ENCODE results near the gene REM2.
A peak's percentile ranks its signal among the peaks of the same experiment; 100 is the strongest.

Gene REM2

DNA sequence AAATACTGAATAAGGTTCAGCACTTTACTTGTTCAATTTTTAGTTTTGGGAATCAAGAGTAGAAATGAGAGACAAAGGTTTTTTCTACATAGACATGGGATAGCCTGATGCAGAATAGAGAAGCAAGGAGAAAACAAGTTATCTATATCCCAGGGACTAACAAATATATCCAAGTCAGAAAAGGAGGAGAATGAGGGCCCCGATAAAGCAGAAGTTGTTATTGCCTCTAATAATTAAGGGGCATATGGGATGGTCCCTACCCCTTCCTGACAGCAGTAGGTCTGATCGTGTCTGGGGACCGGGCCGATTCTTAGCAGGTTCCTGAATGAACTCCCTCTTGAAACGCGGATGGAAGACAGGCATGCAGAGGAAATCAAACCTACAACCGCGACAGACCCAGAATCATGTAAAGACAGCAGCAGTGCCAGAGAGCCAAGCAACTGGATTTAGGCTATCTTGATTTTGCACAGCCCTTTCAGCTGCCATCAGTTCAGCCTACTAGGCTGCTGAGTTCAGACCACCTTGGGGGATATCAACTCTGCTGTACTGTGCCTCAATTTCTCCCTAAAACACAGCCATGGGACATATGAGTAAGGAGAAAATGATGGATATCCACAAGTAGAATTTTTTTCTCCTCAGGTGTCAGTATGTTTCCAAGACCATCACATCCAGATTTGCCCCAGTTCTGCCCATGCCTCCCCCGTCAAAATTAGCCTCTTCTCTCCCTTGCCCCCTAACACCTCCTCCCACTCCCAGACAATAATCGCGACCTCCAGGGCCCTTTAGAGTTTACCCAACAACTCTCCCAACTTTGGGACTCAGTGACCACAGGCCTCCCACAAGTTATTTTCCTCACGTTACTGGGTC, 45.4 kb downstream of the REM2 start:
- peak overlapping the region; percentile 99 for H3K4me3 ChIP-seq (ENCODE audit: low read length)
- no peak for TF ChIP-seq CTCF (IDR thresholded peaks at IDR 0.05; ENCODE audit: low read depth, low read length, poor library complexity, severe bottlenecking)
- TF ChIP-seq EZH2phosphoT487 (IDR thresholded peaks at IDR 0.05; ENCODE audit: borderline replicate concordance, low read length), result no peak
- H3K9me2 ChIP-seq (replicated peaks; ENCODE audit: control insufficient read depth, low read length), result no peaks in the 10 kb centered on the region
- H3K4me2 ChIP-seq (ENCODE audit: low read length), result peak overlapping the region; percentile 75
- H3K4me1 ChIP-seq (ENCODE audit: control insufficient read depth, low read length), result peaks cover 32% of the 10 kb centered on the region
- H3K27ac ChIP-seq (ENCODE audit: low read depth, low read length), result peak overlapping the region; percentile 61
- peaks cover 53% of the 10 kb centered on the region for H3K36me3 ChIP-seq (ENCODE audit: control insufficient read depth, low read length)
- H3F3A ChIP-seq (ENCODE audit: control insufficient read depth, insufficient read depth), result peaks cover 22% of the 10 kb centered on the region
- no peaks in the 10 kb centered on the region for H3K9me3 ChIP-seq (ENCODE audit: control insufficient read depth, insufficient read depth, low read length)
- H3K79me2 ChIP-seq (ENCODE audit: control insufficient read depth, low read length), result peaks cover 37% of the 10 kb centered on the region
- no peaks in the 10 kb centered on the region for H3K27me3 ChIP-seq (ENCODE audit: control insufficient read depth, low read length)
- 0 out of 2 replicates have a peak, but pooled peaks cover 2% of the 10 kb centered on the region for H4K20me1 ChIP-seq (ENCODE audit: control insufficient read depth, insufficient read depth, low read depth, low read length)

GRCh38 chr14:22929104-22929960, 46.3 kb downstream of the REM2 start, which contains the start of gene PRMT5:
Gene PRMT5 (minus strand): TSS chr14:22929376. CDS start chr14:22929361, 15 bp downstream.
- peaks cover 24% of the 10 kb centered on the region for H3F3A ChIP-seq (ENCODE audit: control insufficient read depth, insufficient read depth)
- no peaks in the 10 kb centered on the region for H3K9me3 ChIP-seq (ENCODE audit: control insufficient read depth, insufficient read depth, low read length)
- peak within 1 kb of the TSS; percentile 61 for H3K27ac ChIP-seq (ENCODE audit: low read depth, low read length)
- H4K20me1 ChIP-seq (ENCODE audit: control insufficient read depth, insufficient read depth, low read depth, low read length), result 0 out of 2 replicates have a peak, but pooled peaks cover 2% of the 10 kb centered on the region
- no peaks in the 10 kb centered on the region for H3K27me3 ChIP-seq (ENCODE audit: control insufficient read depth, low read length)
- H3K4me2 ChIP-seq (ENCODE audit: low read length), result peak within 1 kb of the TSS; percentile 84
- peaks cover 37% of the 10 kb centered on the region for H3K79me2 ChIP-seq (ENCODE audit: control insufficient read depth, low read length)
- H3K4me1 ChIP-seq (ENCODE audit: control insufficient read depth, low read length), result peaks cover 32% of the 10 kb centered on the region
- peak within 1 kb of the TSS; percentile 99 for H3K4me3 ChIP-seq (ENCODE audit: low read length)
- H3K36me3 ChIP-seq (ENCODE audit: control insufficient read depth, low read length), result peaks cover 45% of the 10 kb centered on the region
- H3K9me2 ChIP-seq (replicated peaks; ENCODE audit: control insufficient read depth, low read length), result no peaks in the 10 kb centered on the region
- TF ChIP-seq EZH2phosphoT487 (IDR thresholded peaks at IDR 0.05; ENCODE audit: borderline replicate concordance, low read length) (no peak), CTCF (IDR thresholded peaks at IDR 0.05; ENCODE audit: low read depth, low read length, poor library complexity, severe bottlenecking) (no peak)

- no peaks in the 10 kb centered on the region for H3K9me3 ChIP-seq (ENCODE audit: control insufficient read depth, insufficient read depth, low read length)
- peaks cover 27% of the 10 kb centered on the region for H3F3A ChIP-seq (ENCODE audit: control insufficient read depth, insufficient read depth)
- H3K79me2 ChIP-seq (ENCODE audit: control insufficient read depth, low read length), result peaks cover 37% of the 10 kb centered on the region
- H3K4me1 ChIP-seq (ENCODE audit: control insufficient read depth, low read length), result peaks cover 32% of the 10 kb centered on the region
- TF ChIP-seq EZH2phosphoT487 (IDR thresholded peaks at IDR 0.05; ENCODE audit: borderline replicate concordance, low read length) (no peak), CTCF (IDR thresholded peaks at IDR 0.05; ENCODE audit: low read depth, low read length, poor library complexity, severe bottlenecking) (no peak)
- H3K4me3 ChIP-seq (ENCODE audit: low read length), result peak overlapping the region; percentile 99
- peak overlapping the region; percentile 84 for H3K4me2 ChIP-seq (ENCODE audit: low read length)
- 0 out of 2 replicates have a peak, but pooled peaks cover 2% of the 10 kb centered on the region for H4K20me1 ChIP-seq (ENCODE audit: control insufficient read depth, insufficient read depth, low read depth, low read length)
- peaks cover 39% of the 10 kb centered on the region for H3K36me3 ChIP-seq (ENCODE audit: control insufficient read depth, low read length)
- peak overlapping the region; percentile 59 for H3K27ac ChIP-seq (ENCODE audit: low read depth, low read length)
- H3K27me3 ChIP-seq (ENCODE audit: control insufficient read depth, low read length), result no peaks in the 10 kb centered on the region
- no peaks in the 10 kb centered on the region for H3K9me2 ChIP-seq (replicated peaks; ENCODE audit: control insufficient read depth, low read length)
Observed at GRCh38 chr14:22929961-22930364, 46.9 kb downstream of the REM2 start.

Measured in DOHH2 (cell line).